ENCODE results near the gene QPRT.

- TF ChIP-seq, protein P1, sequence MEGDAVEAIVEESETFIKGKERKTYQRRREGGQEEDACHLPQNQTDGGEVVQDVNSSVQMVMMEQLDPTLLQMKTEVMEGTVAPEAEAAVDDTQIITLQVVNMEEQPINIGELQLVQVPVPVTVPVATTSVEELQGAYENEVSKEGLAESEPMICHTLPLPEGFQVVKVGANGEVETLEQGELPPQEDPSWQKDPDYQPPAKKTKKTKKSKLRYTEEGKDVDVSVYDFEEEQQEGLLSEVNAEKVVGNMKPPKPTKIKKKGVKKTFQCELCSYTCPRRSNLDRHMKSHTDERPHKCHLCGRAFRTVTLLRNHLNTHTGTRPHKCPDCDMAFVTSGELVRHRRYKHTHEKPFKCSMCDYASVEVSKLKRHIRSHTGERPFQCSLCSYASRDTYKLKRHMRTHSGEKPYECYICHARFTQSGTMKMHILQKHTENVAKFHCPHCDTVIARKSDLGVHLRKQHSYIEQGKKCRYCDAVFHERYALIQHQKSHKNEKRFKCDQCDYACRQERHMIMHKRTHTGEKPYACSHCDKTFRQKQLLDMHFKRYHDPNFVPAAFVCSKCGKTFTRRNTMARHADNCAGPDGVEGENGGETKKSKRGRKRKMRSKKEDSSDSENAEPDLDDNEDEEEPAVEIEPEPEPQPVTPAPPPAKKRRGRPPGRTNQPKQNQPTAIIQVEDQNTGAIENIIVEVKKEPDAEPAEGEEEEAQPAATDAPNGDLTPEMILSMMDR (IDR thresholded peaks at IDR 0.05) = no peak
- TF ChIP-seq POLR2A (IDR thresholded peaks at IDR 0.05) = no peak
These were observed 11.2 kb upstream of the QPRT start for GRCh38 chr16:29667755-29668154.

Data from uterus (tissue), 2 donors.